A549 treated with ZK216348 at 1 μM for 4 hours (cell line): ENCODE measurements around the gene SLC25A29. TPM values are rescaled to one million over a fixed set of nuclear protein-coding genes. Genes with fewer than 3 reads are reported as not detected.

Experiments used
- total RNA-seq: library from RNA; stranded (reverse); fragments of 200-300 nt; extraction: Qiagen RNA extraction; gene quantifications from 5 replicates; pipeline ENCODE4 v1.2.3, GENCODE V29; 2022; ENCODE audit warnings: low read depth

Gene SLC25A29, protein sequence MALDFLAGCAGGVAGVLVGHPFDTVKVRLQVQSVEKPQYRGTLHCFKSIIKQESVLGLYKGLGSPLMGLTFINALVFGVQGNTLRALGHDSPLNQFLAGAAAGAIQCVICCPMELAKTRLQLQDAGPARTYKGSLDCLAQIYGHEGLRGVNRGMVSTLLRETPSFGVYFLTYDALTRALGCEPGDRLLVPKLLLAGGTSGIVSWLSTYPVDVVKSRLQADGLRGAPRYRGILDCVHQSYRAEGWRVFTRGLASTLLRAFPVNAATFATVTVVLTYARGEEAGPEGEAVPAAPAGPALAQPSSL
- total RNA-seq, result 5.8 to 10.7 TPM (median 10.2 TPM) in 5 replicates

DNA sequence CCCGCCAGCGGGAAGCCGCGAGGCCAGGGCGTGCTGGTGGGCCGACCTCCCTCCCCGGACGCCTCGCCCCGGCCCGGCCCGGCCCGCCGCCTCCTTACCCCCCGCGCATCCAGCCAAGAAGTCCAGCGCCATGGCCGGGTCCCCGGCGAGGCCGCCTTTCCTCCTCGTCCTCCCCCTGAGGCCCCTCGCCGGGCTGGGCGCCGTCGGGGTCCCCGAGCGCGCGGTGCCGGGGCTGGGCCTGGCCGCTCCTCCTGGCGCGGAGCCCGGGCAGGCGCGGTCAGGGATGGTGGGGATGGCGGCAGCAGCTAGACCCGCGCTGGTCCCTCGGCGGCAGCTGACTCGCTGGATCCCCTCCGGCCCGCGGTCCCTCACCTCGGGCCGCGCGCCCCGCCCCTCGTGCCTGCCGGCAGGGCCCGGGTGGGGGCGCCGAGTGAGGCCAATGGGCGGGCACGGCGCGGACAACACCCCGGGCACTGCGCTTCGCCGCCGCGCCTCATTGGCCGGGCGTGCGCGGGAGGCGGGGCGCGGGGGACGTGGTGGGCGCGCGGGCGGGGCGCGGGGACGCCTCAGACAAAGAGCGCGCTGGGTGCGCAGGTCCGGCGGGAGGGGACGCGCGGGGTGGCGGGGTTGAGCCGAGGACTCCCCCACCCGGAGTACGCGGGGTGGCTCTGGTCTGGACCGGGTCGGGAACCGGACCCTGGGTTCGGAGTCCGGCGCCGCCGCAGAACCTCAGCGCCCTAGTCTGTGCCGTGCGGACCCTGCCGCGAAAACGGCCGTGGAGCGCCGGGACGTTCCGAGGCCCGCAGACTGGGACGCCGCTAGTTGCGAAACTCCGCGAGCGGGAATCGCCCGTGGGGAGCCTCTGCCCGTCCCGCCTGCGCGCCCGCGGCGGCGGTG lies at the start of gene SLC25A29:
TSS of gene SLC25A29 (minus strand) at position 344 of the 897 bp plus-strand sequence. CDS start at position 132, 212 bp downstream.

GRCh38 chr14:100323121-100323941 lies 17.1 kb upstream of the SLC25A29 start, which contains the start of gene SLC25A47:
Gene SLC25A47 (plus strand): TSS chr14:100323339. CDS start chr14:100323415, 76 bp downstream.

Other genes starting within 250 kb of the SLC25A29 start
- gene EVL, start 241.0 kb downstream of the SLC25A29 start, total RNA-seq, result 23.2 to 28.8 TPM (median 24.5 TPM) in 5 replicates
- gene DEGS2, start 146.8 kb downstream of the SLC25A29 start, total RNA-seq, result 0.91 to 2.0 TPM (median 1.6 TPM) in 5 replicates
- gene YY1, start 67.3 kb downstream of the SLC25A29 start, total RNA-seq, result 55.5 to 93.7 TPM (median 69.3 TPM) in 5 replicates
- not detected in 5 replicates for gene SLC25A47, start 16.9 kb upstream of the SLC25A29 start, total RNA-seq
- 8.8 to 11.3 TPM (median 9.7 TPM) in 5 replicates for gene WDR25, start 70.0 kb upstream of the SLC25A29 start, total RNA-seq